HepG2 (cell line): Measurements from ENCODE around the gene RABGEF1. TPM values are rescaled to one million over a fixed set of nuclear protein-coding genes. Genes with fewer than 3 reads are reported as not detected.
"Not testable (repeated sequence)": the region's sequence is repeated elsewhere in the genome, so short reads cannot be mapped to it uniquely, and the experiment has no call there.

Experiments used
- ATAC-seq: fragments of 200-7000 bp; cut with Tn5 transposase; 3 replicates; pipeline ENCODE4 v1.9.1; 2020; ENCODE audit warnings: mild to moderate bottlenecking, moderate library complexity
- BruUV-seq: library from RNA; stranded (reverse); fragments of 400-500 nt; replicated peaks from 2 replicates; lab custom pipeline; 2021; lab: Mats Ljungman, UMichigan
- CTCF ChIA-PET: fragments of 300-600 bp; formaldehyde crosslinking; extraction: SDS; loops from one replicate; lab custom pipeline; 2021; ENCODE audit warnings: low total read pairs, inconsistent platforms, low intra/inter-chr PET ratio; lab: Yijun Ruan, JAX
- POLR2A ChIA-PET: fragments of 350-600 bp; sonication (Branson Sonifier 250); formaldehyde crosslinking; loops from one replicate; lab custom pipeline; 2020; ENCODE audit warnings: antibody characterized with exemption, inconsistent platforms; lab: Yijun Ruan, JAX
- DNase-seq: peaks from one replicate; pipeline ENCODE4 v3.0.0-alpha.2; 2015; ENCODE audit warnings: low spot score
- FAIRE-seq: peaks from 3 replicates; lab custom pipeline; 2011; peaks lifted over from hg19 to GRCh38; lab: Jason Lieb, UNC
- H2AFZ ChIP-seq: one replicate; pipeline ENCODE4 v1.6.1; 2011; ENCODE audit warnings: low read length, inconsistent platforms
- H3K27ac ChIP-seq: fragments of 300-600 bp; 3 replicates; pipeline ENCODE4 v1.8.0; 2011; ENCODE audit warnings: mixed run types, mild to moderate bottlenecking, mixed read lengths, low read length, inconsistent platforms; ENCODE audit not compliant: insufficient read depth; ENCODE audit errors: extremely low read length
- H3K27me3 ChIP-seq, 2 experiments: fragments of 200-600 bp in 1 of 2; 2 replicates in 1 of 2; 3 replicates in 1 of 2; pipeline versions ENCODE4 v1.6.0 to v1.8.0; 2011; ENCODE audit warnings: low read length in 2 of 2, mild to moderate bottlenecking in 2 of 2, moderate library complexity in 2 of 2, inconsistent platforms in 1 of 2; ENCODE audit not compliant: insufficient read depth in 2 of 2, control insufficient read depth in 1 of 2
- H3K36me3 ChIP-seq, 2 experiments: fragments of 200-600 bp in 1 of 2; replicated peaks in 1 of 2; 2 replicates in 1 of 2; 3 replicates in 1 of 2; pipeline versions ENCODE4 v1.5.1 to v1.8.0; 2011; ENCODE audit warnings: low read length in 2 of 2, inconsistent platforms in 1 of 2; ENCODE audit not compliant: insufficient read depth in 2 of 2, control insufficient read depth in 1 of 2
- H3K4me1 ChIP-seq: 2 replicates; pipeline ENCODE4 v1.5.1; 2012; ENCODE audit warnings: low read length, inconsistent platforms; ENCODE audit not compliant: insufficient read depth
- H3K4me2 ChIP-seq: 2 replicates; pipeline ENCODE4 v1.6.0; 2011; ENCODE audit warnings: low read depth, low read length, inconsistent platforms
- H3K4me3 ChIP-seq, 3 experiments: fragments of 200-600 bp in 1 of 3; sonication (generic), shearing (Covaris generic) in 1 of 3; replicated peaks in 1 of 3; 2 replicates each; pipeline ENCODE4 v1.5.1; 2011 to 2016; ENCODE audit warnings: low read length in 3 of 3, inconsistent platforms in 2 of 3, low read depth in 2 of 3, mild to moderate bottlenecking in 2 of 3, control low read depth in 1 of 3, mixed read lengths in 1 of 3; ENCODE audit not compliant: insufficient read depth in 1 of 3
- H3K79me2 ChIP-seq: one replicate; pipeline ENCODE4 v1.6.1; 2011; ENCODE audit warnings: low read length, inconsistent platforms; ENCODE audit not compliant: insufficient read depth
- H3K9ac ChIP-seq: 2 replicates; pipeline ENCODE4 v1.6.0; 2011; ENCODE audit warnings: mild to moderate bottlenecking, low read depth, low read length, inconsistent platforms; ENCODE audit not compliant: insufficient read depth
- H3K9me3 ChIP-seq: 2 replicates; pipeline ENCODE4 v1.5.1; 2012; ENCODE audit warnings: mild to moderate bottlenecking, low read length
- H4K20me1 ChIP-seq: 2 replicates; pipeline ENCODE4 v1.6.0; 2011; ENCODE audit warnings: inconsistent platforms, mild to moderate bottlenecking, low read length, moderate library complexity; ENCODE audit not compliant: insufficient read depth
- CEBPG ChIP-seq: IDR thresholded peaks from 2 replicates; pipeline ENCODE4 v1.6.1; 2016
- ZNF121 ChIP-seq: sonication (generic); formaldehyde crosslinking; IDR thresholded peaks from 2 replicates; pipeline ENCODE4 v1.5.0; 2020; ENCODE audit warnings: mild to moderate bottlenecking, missing genetic modification reagents
- ZNF678 ChIP-seq: sonication (generic); formaldehyde crosslinking; IDR thresholded peaks from 2 replicates; pipeline ENCODE4 v1.4.0; 2020; ENCODE audit warnings: mild to moderate bottlenecking, missing genetic modification reagents
- WGBS: methylation state at CpG from one replicate; pipeline ENCODE4 v1.1.6; 2017; ENCODE audit warnings: low lambda C conversion rate; 5-methylcytosine and 5-hydroxymethylcytosine counted together
- in situ Hi-C: cut with HindIII; loops from 2 replicates; pipeline ENCODE4 v1.10.0; 2017; ENCODE audit warnings: low pct_unique_long_range_greater_than_20kb; ENCODE audit not compliant: extremely low pct_ligation_motif_present
- intact Hi-C: fragments of 100-400 bp; cut with micrococcal nuclease; formaldehyde crosslinking; loops from one replicate; pipeline ENCODE4 v1.10.0; 2022; ENCODE audit not compliant: unreplicated experiment
- polyA plus RNA-seq, 8 experiments: library from polyadenylated mRNA; depleted of rRNA in 3 of 8; stranded (reverse) in 7 of 8; unstranded in 1 of 8; fragments of >200 nt; fragmentation: Illumina TruSeq in 4 of 8; extraction: Trizol in 4 of 8; gene quantifications; 2 replicates each; pipeline versions ENCODE4 v1.2.1 to v1.2.3, GENCODE V29; 2011 to 2016; ENCODE audit warnings: low read depth in 4 of 8, missing spikeins in 1 of 8, mixed read lengths in 1 of 8; ENCODE audit not compliant: insufficient read depth in 1 of 8
- total RNA-seq, 5 experiments: library from RNA; depleted of rRNA; stranded (reverse); fragments of >200 nt; fragmentation: Illumina TruSeq; extraction: Trizol; gene quantifications; 2 replicates each; pipeline ENCODE4 v1.2.3, GENCODE V29; 2016; ENCODE audit warnings: low read depth in 1 of 5
- TF ChIP-seq, protein P1 (sequence below): sonication (generic); formaldehyde crosslinking; IDR thresholded peaks from 2 replicates; pipeline ENCODE4 v1.8.0; 2023; ENCODE audit warnings: mild to moderate bottlenecking, missing genetic modification reagents

The RABGEF1 gene
- total and polyA plus RNA-seq, 2 of the 13 experiments (the other 11 are each of a cell fraction or from before 2014, with no cell fraction given), result 22.7 to 35.3 TPM

DNA sequence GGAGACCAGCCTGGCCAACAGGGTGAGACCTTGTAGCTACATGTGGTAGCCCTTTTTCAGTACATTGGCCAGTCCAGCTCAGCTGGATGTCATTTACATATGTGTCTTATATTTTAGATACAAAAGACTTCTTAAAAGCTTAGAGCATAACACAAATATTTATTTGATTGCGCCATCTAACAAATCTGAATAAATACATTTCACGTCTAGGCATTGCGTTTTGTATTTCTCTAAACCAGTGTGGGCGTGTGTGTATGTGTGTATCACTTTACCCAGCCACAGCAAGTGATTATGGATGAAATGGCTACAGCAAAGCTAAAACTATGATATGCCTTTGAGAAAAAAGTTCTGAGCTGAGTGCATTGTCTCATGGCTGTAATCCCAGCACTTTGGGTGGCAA is 14.0 kb downstream of the RABGEF1 start:
- no peak for FAIRE-seq
- POLR2A ChIA-PET, result interaction anchor here (1.2 to 1.9 kb wide), 2 partner anchors 14 to 18 kb away, joined by 6 to 9 read pairs; partner anchors contain the start of gene RABGEF1
- CTCF ChIA-PET, result no interaction called here

DNA sequence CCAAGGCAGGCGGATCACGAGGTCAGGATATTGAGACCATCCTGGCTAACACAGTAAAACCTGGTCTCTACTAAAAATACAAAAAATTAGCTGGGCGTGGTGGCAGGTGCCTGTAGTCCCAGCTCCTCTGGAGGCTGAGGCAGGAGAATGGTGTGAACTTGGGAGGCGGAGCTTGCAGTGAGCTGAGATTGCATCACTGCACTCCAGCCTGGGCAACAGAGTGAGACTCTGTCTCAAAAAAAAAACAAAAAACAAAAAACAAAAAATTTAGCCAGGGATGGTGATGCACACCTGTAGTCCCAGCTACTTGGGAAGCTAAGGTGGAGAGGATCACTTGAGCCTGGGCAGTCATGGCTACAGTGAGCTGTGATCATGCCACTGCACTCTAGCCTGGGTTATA is 14.5 kb downstream of the RABGEF1 start:
- H3K9ac ChIP-seq, in situ Hi-C loops, DNase-seq, BruUV-seq, H2AFZ ChIP-seq, H3K9me3 ChIP-seq, intact Hi-C loops, CTCF ChIA-PET, H3K27me3 ChIP-seq, H4K20me1 ChIP-seq, H3K4me3 ChIP-seq, H3K36me3 ChIP-seq, H3K27ac ChIP-seq, ATAC-seq, H3K4me2 ChIP-seq, FAIRE-seq: not testable (repeated sequence)
- H3K4me1 ChIP-seq, result peaks cover 51% of the 10 kb centered on the region
- peak; percentile 94 for TF ChIP-seq ZNF121 (CRISPR knock-in tag)
- TF ChIP-seq CEBPG (CRISPR knock-in tag), result peak; percentile 66; the same call in 1 of the 2 replicates
- H3K79me2 ChIP-seq, result peaks cover 90% of the 10 kb centered on the region
- WGBS, result 100% methylated on average over 4 of the region's 4 CpGs
- POLR2A ChIA-PET, result interaction anchor here (1.9 kb wide), 1 partner anchor 15 kb away, joined by 9 read pairs; the partner anchor contains the start of gene RABGEF1

More for the DNA sequence above, 14.0 kb downstream of the RABGEF1 start:
- Histone ChIP-seq H3K27me3 (no peaks in the 10 kb centered on the region), H3K9ac (no peak overlapping the region), H3K27ac (no peak overlapping the region), H3K4me3 (no peak overlapping the region), H4K20me1 (peaks cover 3% of the 10 kb centered on the region; the same call in 1 of the 2 replicates), H3K36me3 (peaks cover 0 to 2% of the 10 kb centered on the region in 2 experiments; a peak in 1 of 5 replicates), H3K4me1 (peaks cover 51% of the 10 kb centered on the region), H2AFZ (no peak overlapping the region), H3K79me2 (peaks cover 87% of the 10 kb centered on the region), H3K4me2 (no peak overlapping the region), H3K9me3 (no peaks in the 10 kb centered on the region)
- in situ Hi-C loops (no loop called here), intact Hi-C loops (no loop called here)
- ATAC-seq (no peak), DNase-seq (no peak)
- WGBS, result 96% methylated on average over 4 of the region's 4 CpGs
- TF ChIP-seq, protein P1, sequence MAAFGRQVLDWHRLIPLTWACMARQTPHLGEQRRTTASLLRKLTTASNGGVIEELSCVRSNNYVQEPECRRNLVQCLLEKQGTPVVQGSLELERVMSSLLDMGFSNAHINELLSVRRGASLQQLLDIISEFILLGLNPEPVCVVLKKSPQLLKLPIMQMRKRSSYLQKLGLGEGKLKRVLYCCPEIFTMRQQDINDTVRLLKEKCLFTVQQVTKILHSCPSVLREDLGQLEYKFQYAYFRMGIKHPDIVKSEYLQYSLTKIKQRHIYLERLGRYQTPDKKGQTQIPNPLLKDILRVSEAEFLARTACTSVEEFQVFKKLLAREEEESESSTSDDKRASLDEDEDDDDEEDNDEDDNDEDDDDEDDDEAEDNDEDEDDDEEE, result no peak
- TF ChIP-seq ZNF678 (CRISPR knock-in tag), result no peak
- BruUV-seq, result no TSS peak

DNA sequence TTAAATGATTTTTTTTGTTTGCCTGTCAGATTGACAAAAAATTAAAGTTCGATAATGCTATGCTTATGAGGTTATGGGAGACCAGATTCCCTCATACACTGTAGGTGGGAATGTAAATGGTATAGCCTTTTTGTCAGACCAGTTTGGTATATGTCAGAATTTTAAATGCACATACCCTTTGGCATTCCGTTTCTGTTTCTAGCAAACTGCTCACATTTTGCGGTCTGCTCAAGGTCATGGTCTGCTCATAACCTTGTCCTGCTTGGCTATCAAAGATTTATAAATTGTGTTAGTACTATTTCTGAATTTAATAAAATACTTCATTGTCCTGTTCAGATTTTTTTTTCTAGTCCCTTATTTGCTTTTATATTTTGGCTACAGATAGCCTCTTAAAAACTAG is 15.7 kb downstream of the RABGEF1 start:
- intact Hi-C loops, H3K4me2 ChIP-seq, FAIRE-seq, H3K27ac ChIP-seq, BruUV-seq, H3K4me3 ChIP-seq, ATAC-seq, H3K9me3 ChIP-seq, POLR2A ChIA-PET, CTCF ChIA-PET, H3K9ac ChIP-seq, in situ Hi-C loops, DNase-seq, H4K20me1 ChIP-seq, H2AFZ ChIP-seq, H3K27me3 ChIP-seq, H3K36me3 ChIP-seq: not testable (repeated sequence)
- 77% methylated on average over 3 of the region's 3 CpGs for WGBS
- Histone ChIP-seq H3K79me2 (peaks cover 87% of the 10 kb centered on the region), H3K4me1 (peaks cover 51% of the 10 kb centered on the region)
